Measurements from ENCODE around the gene BLTP1.
"Not testable (repeated sequence)": the region's sequence is repeated elsewhere in the genome, so short reads cannot be mapped to it uniquely, and the experiment has no call there.

BLTP1 gene

GRCh38 chr4:122151982-122152710 lies at the start of gene BLTP1:
BLTP1 (plus strand) TSS chr4:122152331; CDS start chr4:122170648, 18,317 bp downstream.
- no peak for TF ChIP-seq CTCF (IDR thresholded peaks at IDR 0.05; ENCODE audit: low read depth, low read length)
- H3K4me3 ChIP-seq (replicated peaks in 1 of 2; ENCODE audit: low read depth in 2 of 2, low read length in 2 of 2) = peak within 1 kb of the TSS; percentile 93 to 94
- peak; percentile 78 to 86 for DNase-seq (ENCODE audit: low read depth in 2 of 2)

- no peak for DNase-seq (ENCODE audit: low read depth in 2 of 2)
- no peak overlapping the region for H3K4me3 ChIP-seq (replicated peaks in 1 of 2; ENCODE audit: low read depth in 2 of 2, low read length in 2 of 2)
- TF ChIP-seq CTCF (IDR thresholded peaks at IDR 0.05; ENCODE audit: low read depth, low read length) = no peak
These were observed 47.9 kb upstream of the BLTP1 start for GRCh38 chr4:122104184-122104583.

- DNase-seq (ENCODE audit: low read depth in 2 of 2) = no peak
- H3K4me3 ChIP-seq (replicated peaks in 1 of 2; ENCODE audit: low read depth in 2 of 2, low read length in 2 of 2) = no peak overlapping the region
- TF ChIP-seq CTCF (IDR thresholded peaks at IDR 0.05; ENCODE audit: low read depth, low read length) = no peak
These were observed 44.5 kb upstream of the BLTP1 start for GRCh38 chr4:122107680-122108079.

- not testable (repeated sequence) for H3K4me3 ChIP-seq (replicated peaks in 1 of 2; ENCODE audit: low read depth in 2 of 2, low read length in 2 of 2); DNase-seq (ENCODE audit: low read depth in 2 of 2)
These were observed 41.8 kb upstream of the BLTP1 start for GRCh38 chr4:122110304-122110703.

GRCh38 chr4:122117743-122118142 lies 34.4 kb upstream of the BLTP1 start:
- peak in 1 of 2 donors; percentile 40 for DNase-seq (ENCODE audit: low read depth in 2 of 2)
- H3K4me3 ChIP-seq (replicated peaks in 1 of 2; ENCODE audit: low read depth in 2 of 2, low read length in 2 of 2) = no peak overlapping the region
- no peak for TF ChIP-seq CTCF (IDR thresholded peaks at IDR 0.05; ENCODE audit: low read depth, low read length)

- TF ChIP-seq CTCF (IDR thresholded peaks at IDR 0.05; ENCODE audit: low read depth, low read length) = no peak
- no peak overlapping the region for H3K4me3 ChIP-seq (replicated peaks in 1 of 2; ENCODE audit: low read depth in 2 of 2, low read length in 2 of 2)
- DNase-seq (ENCODE audit: low read depth in 2 of 2) = no peak
These were observed 33.9 kb upstream of the BLTP1 start for GRCh38 chr4:122118243-122118642.

- no peak for DNase-seq (ENCODE audit: low read depth in 2 of 2)
- TF ChIP-seq CTCF (IDR thresholded peaks at IDR 0.05; ENCODE audit: low read depth, low read length) = no peak
- H3K4me3 ChIP-seq (replicated peaks in 1 of 2; ENCODE audit: low read depth in 2 of 2, low read length in 2 of 2) = no peak overlapping the region
These were observed 32.4 kb upstream of the BLTP1 start for GRCh38 chr4:122119739-122120138.

Data from cardiac fibroblast (primary cell).